Aorta (tissue), 5 donors: ENCODE results near the gene DDAH2. TPM values are rescaled to one million over a fixed set of nuclear protein-coding genes. Genes with fewer than 3 reads are reported as not detected.

Experiments used
- ATAC-seq: fragments of 200-7000 bp; cut with Tn5 transposase; one replicate; pipeline ENCODE4 v1.9.1; 2022; ENCODE audit warnings: moderate library complexity; ENCODE audit not compliant: low FRiP score
- DNase-seq, 2 donors: peaks; one replicate each; pipeline ENCODE4 v3.0.0-alpha.2; 2020
- H3K27ac ChIP-seq, 2 donors: one replicate each; pipeline ENCODE4 v1.5.1; 2013; ENCODE audit warnings: low read length in 2 of 2, mild to moderate bottlenecking in 2 of 2, moderate library complexity in 2 of 2, control low read depth in 1 of 2, inconsistent platforms in 1 of 2, low read depth in 1 of 2
- H3K27me3 ChIP-seq, 2 donors: one replicate each; pipeline ENCODE4 v1.6.1; 2013; ENCODE audit warnings: control low read depth in 1 of 2, low read length in 1 of 2, mild to moderate bottlenecking in 1 of 2, moderate library complexity in 1 of 2; ENCODE audit not compliant: insufficient read depth in 2 of 2, control insufficient read depth in 1 of 2
- H3K36me3 ChIP-seq, 2 donors: one replicate each; pipeline ENCODE4 v1.6.1; 2013; ENCODE audit warnings: control low read depth in 1 of 2, low read length in 1 of 2, mild to moderate bottlenecking in 1 of 2; ENCODE audit not compliant: insufficient read depth in 2 of 2, control insufficient read depth in 1 of 2
- H3K4me1 ChIP-seq, 2 donors: one replicate each; pipeline ENCODE4 v1.6.1; 2013; ENCODE audit warnings: low read length in 2 of 2, control low read depth in 1 of 2, mild to moderate bottlenecking in 1 of 2, moderate library complexity in 1 of 2; ENCODE audit not compliant: insufficient read depth in 2 of 2, control insufficient read depth in 1 of 2
- H3K4me3 ChIP-seq, 2 donors: one replicate each; pipeline ENCODE4 v1.5.1; 2013; ENCODE audit warnings: low read length in 2 of 2, control low read depth in 1 of 2, mild to moderate bottlenecking in 1 of 2
- H3K9me3 ChIP-seq: one replicate; pipeline ENCODE4 v1.6.1; 2013; ENCODE audit warnings: mild to moderate bottlenecking, low read length; ENCODE audit not compliant: control insufficient read depth
- WGBS, 2 donors: extraction: QIAGEN DNeasy Blood & Tissue Kit; methylation state at CpG; one replicate each; pipeline ENCODE4 v1.1.7; 2013; 5-methylcytosine and 5-hydroxymethylcytosine counted together
- intact Hi-C, 2 donors: fragments of 100-400 bp; cut with DNase I; formaldehyde crosslinking; loops; one replicate each; pipeline versions ENCODE4 v1.14.2 to v1.15.0; 2022
- microRNA-seq, 2 donors: library from miRNA; unstranded; fragments of <30 nt; microRNA quantifications; one replicate each; pipeline ENCODE4 v1.2.0, GENCODE V29; 2020
- polyA plus RNA-seq, 2 donors: library from polyadenylated mRNA; stranded (reverse); fragments of 200-250 nt; gene quantifications; one replicate each; pipeline ENCODE4 v1.2.3, GENCODE V29; 2013
- total RNA-seq, 2 donors: library from RNA; stranded (reverse); fragmentation: NEBNext Ultra II Directional; extraction: Animal tissue kit (Norgen Biotek cat#: 25700); gene quantifications; one replicate each; pipeline ENCODE4 v1.2.1, GENCODE V29; 2021
- donor health status: healthy with polysubstance abuse.
- donor health status: Bipolar disorder and iron deficiency.
- donor health status: DM: no; HTN: no; CAD: no.
- donor health status: DM: no; HTN: no; CAD: no.
- donor health status: DM: yes; HTN: yes; CAD: no.

The DDAH2 gene
- total and polyA plus RNA-seq, 4 donors: 118 to 189 (median 127) TPM

DNA sequence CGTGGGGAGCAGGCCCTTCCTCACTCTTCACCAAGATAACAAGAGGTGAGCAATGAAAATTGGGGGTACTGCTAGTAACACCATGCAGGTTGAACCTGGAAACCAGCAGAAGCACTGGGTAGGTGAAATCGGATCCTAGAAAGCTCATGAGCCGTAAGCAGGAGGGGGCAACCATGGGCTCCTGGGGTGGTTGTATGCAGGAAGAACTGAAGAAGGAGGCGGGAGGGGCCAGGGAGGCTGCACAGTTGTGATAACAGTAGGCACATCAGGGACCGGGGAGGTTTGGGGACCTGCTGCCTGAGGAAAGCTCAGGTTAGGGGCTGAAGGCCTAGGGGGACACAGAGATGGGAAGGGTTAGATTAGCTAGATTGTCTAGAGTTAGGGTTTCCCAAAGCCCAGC is 42.6 kb downstream of the DDAH2 start:
- intact Hi-C loops: loop anchor here (10.0 kb wide), 2 partner anchors 148 to 178 kb away; partner anchors contain the start of gene NEU1 (in 1 of the 2)
- 79 to 80% methylated on average over 5 of the region's 5 CpGs for WGBS, 2 donors
- Histone ChIP-seq H3K36me3 (peaks cover 0 to 3% of the 10 kb centered on the region in 2 donors), H3K4me1 (no peaks in the 10 kb centered on the region), H3K27ac (no peak overlapping the region), H3K9me3 (no peaks in the 10 kb centered on the region), H3K4me3 (no peak overlapping the region), H3K27me3 (no peaks in the 10 kb centered on the region)
- ATAC-seq (no peak), DNase-seq (no peak)

DNA sequence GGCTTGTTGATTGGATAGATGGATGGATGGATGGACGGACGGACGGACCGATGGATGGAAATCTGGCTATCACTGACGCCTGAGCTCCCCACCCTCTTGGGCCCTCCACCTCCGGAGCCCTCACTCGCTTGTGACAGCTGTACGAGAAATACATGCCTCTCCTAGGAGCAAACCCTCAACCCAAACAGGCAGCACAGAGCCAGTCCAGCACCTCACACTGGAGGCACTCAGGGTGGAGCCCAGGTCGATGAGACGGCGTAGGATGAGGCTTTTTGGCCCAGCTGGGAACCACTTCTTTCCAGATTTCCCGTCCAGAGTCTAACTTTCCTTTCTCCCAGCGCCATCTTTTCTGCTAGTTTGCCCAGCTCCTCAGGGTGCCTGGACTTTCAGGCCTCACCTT is 45.5 kb downstream of the DDAH2 start:
- ATAC-seq (no peak), DNase-seq (no peak)
- Histone ChIP-seq H3K27me3 (no peaks in the 10 kb centered on the region), H3K9me3 (no peaks in the 10 kb centered on the region), H3K4me1 (no peaks in the 10 kb centered on the region), H3K27ac (no peak overlapping the region), H3K4me3 (no peak overlapping the region), H3K36me3 (peaks cover 0 to 3% of the 10 kb centered on the region in 2 donors)
- intact Hi-C loops: loop anchor here (5.0 to 10.0 kb wide), 5 partner anchors 89 to 269 kb away; partner anchors contain the start of genes EHMT2 (in 1 of the 2) and NEU1 (in 1 of the 2)
- WGBS, 2 donors: 76 to 80% methylated on average over 13 of the region's 13 CpGs

DNA sequence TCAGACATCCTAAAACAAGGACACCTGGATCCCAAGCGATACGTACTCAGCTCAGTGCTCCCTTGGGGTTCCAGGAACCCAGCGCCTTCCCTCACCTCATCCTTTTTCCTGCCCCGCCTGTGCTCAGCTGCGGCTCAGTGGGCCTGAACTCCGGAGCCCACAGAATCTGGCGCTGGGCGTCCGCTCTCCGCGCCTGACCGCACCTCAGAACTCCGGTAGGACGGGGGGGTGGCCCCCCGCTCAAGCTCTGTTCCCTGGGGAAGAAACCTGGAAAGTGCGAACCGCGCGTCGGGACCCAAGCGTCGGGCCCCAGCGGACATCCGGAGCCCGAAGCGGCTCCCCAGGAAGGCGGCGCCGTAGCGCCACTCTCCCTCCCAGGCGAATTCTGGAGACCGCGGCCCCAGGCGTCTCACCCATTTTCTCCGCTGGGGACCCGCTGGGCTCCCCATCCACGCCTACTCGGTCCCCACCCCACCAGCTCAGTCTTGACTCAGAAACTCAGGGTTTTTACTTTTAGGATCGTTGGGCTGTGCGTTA is 47.9 kb downstream of the DDAH2 start:
- peak; percentile 68 to 85 for DNase-seq
- H3K4me1 ChIP-seq: no peaks in the 10 kb centered on the region
- peak; percentile 79 for ATAC-seq
- H3K27ac ChIP-seq: no peak overlapping the region
- no peaks in the 10 kb centered on the region for H3K27me3 ChIP-seq
- peak overlapping the region in 1 of 2 donors; percentile 56 for H3K4me3 ChIP-seq
- H3K9me3 ChIP-seq: no peaks in the 10 kb centered on the region
- peaks cover 0 to under 1% of the 10 kb centered on the region in 2 donors for H3K36me3 ChIP-seq
- intact Hi-C loops: loop anchor here (2.0 to 10.0 kb wide), 7 partner anchors 48 to 271 kb away; partner anchors contain the start of genes DDAH2 (in 1 of the 2), EHMT2 (in 1 of the 2) and NEU1 (in 1 of the 2)
- WGBS, 2 donors: 1% methylated on average over 40 of the region's 40 CpGs

DNA sequence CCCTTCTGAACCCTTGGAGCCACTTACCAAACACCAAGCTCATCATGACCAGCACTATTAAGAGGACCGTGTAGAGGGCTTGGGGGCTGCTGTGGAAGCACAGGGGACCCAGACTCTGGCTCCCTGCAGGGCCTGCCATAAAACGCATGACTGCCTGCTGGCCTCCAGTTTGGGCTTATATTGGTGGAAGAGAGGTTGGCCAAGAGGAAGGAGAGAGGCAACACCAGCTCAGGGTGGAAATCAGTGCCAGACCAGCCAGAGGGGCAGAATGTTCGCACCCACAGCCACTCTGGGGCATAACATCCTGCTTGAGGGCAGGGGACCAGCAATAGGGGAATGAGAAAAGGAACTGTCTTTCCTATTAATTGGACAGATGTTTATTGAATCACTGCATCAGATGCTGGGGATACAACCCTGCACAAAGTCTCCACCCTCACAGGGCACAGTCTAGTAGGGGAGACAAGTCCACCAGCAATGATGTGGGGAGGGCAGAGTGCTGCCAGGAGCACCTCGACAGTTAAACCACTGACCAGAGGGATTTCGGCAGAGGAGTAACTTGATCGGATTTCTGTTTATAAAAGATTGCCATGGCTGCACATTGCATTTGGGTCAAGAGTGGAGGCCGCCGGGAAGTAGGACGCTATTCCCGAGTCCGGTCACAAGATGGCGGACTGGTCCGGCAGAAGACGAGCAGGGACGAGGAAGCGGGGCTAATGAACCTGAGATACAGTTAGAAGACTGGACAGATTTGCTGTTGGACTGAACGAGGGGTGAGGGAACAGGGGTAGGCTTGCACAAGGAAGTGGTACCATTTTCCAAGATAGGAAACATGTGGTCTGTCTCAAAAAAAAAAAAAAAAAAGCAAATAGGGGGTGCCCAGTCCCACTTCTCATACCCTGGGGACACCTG is 48.6 kb downstream of the DDAH2 start, which contains the start of gene LY6G5C:
Gene LY6G5C, minus strand, starts transcription at position 842 of the 909 bp plus-strand sequence. Its CDS starts 694 bp downstream, at position 148.
- H3K27ac ChIP-seq: no peak within 1 kb of the TSS
- H3K4me1 ChIP-seq: no peaks in the 10 kb centered on the region
- H3K36me3 ChIP-seq: no peaks in the 10 kb centered on the region
- no peaks in the 10 kb centered on the region for H3K9me3 ChIP-seq
- peak; percentile 90 to 93 for DNase-seq
- H3K27me3 ChIP-seq: no peaks in the 10 kb centered on the region
- H3K4me3 ChIP-seq: peak within 1 kb of the TSS in 1 of 2 donors; percentile 56
- intact Hi-C loops: loop anchor here (2.0 to 10.0 kb wide), 7 partner anchors 48 to 272 kb away; partner anchors contain the start of genes DDAH2 (in 1 of the 2), EHMT2 (in 1 of the 2) and NEU1 (in 1 of the 2)
- 11 to 12% methylated on average over 17 of the region's 17 CpGs for WGBS, 2 donors
- peak; percentile 94 for ATAC-seq

DNA sequence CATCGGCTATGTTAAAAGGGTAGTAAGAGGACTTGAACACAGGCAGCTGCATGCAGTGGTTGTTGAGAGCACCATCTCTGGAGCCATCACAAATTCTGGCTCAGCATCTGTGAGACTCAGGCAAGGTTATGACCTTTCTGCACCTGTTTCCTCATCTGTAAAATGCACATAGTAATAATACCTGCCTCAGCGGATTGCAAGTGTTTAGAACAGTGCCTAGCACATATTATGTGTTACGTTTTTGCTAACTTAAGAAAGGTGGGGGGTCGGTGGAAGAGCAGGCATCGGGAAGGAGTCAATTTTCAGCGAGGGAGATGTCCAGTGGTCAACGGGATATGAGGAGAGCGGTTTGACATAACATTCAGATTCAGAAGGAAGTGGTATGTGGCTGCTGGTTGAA is 51.1 kb downstream of the DDAH2 start:
- no peak overlapping the region for H3K4me3 ChIP-seq
- no peak for ATAC-seq
- H3K27me3 ChIP-seq: no peaks in the 10 kb centered on the region
- intact Hi-C loops: no loop called here
- no peaks in the 10 kb centered on the region for H3K36me3 ChIP-seq
- no peaks in the 10 kb centered on the region for H3K4me1 ChIP-seq
- no peaks in the 10 kb centered on the region for H3K9me3 ChIP-seq
- WGBS, 2 donors: 73 to 76% methylated on average over 8 of the region's 8 CpGs
- no peak overlapping the region for H3K27ac ChIP-seq
- no peak for DNase-seq

Small RNA genes within 50 kb of the gene (microRNA-seq; reads per million reads assigned to microRNA genes)
- 0 to 1.8 reads per million in 2 donors for gene MIR4646

Other genes with a start within 250 kb of the DDAH2 start
Only the 30 nearest of the 42 such genes appear.
- gene LTA, start 157.0 kb downstream of the DDAH2 start, total RNA-seq: not detected
- gene LTA, start 157.0 kb downstream of the DDAH2 start, polyA plus RNA-seq: under 1 TPM in 1 of 2 donors, not detected in 1; 0.18 TPM
- gene TNF, start 153.7 kb downstream of the DDAH2 start, total RNA-seq: 1 to 10 TPM in 1 of 2 donors, under 1 TPM in 1; 0.66 to 1.9 TPM
- gene TNF, start 153.7 kb downstream of the DDAH2 start, polyA plus RNA-seq: 1 to 10 TPM in 1 of 2 donors, under 1 TPM in 1; 0.23 to 1.3 TPM
- gene LTB, start 146.9 kb downstream of the DDAH2 start, total RNA-seq: 1 to 10 TPM; 1.4 to 3.6 TPM
- 1 to 10 TPM in 1 of 2 donors, under 1 TPM in 1; 0.88 to 2.5 TPM for gene LTB, start 146.9 kb downstream of the DDAH2 start, polyA plus RNA-seq
- 10 to 100 TPM; 21.1 to 24.6 TPM for gene LST1, start 143.0 kb downstream of the DDAH2 start, total RNA-seq
- 10 to 100 TPM in 1 of 2 donors, 1 to 10 TPM in 1; 7.9 to 23.4 TPM for gene LST1, start 143.0 kb downstream of the DDAH2 start, polyA plus RNA-seq
- not detected for gene NCR3, start 136.3 kb downstream of the DDAH2 start, total RNA-seq
- not detected for gene NCR3, start 136.3 kb downstream of the DDAH2 start, polyA plus RNA-seq
- gene AIF1, start 114.1 kb downstream of the DDAH2 start, total RNA-seq: 10 to 100 TPM; 32.6 to 68.3 TPM
- gene AIF1, start 114.1 kb downstream of the DDAH2 start, polyA plus RNA-seq: 100 to 1,000 TPM in 1 of 2 donors, 10 to 100 TPM in 1; 38.2 to 166 TPM
- 100 to 1,000 TPM; 154 to 164 TPM for gene PRRC2A, start 108.6 kb downstream of the DDAH2 start, total RNA-seq
- gene PRRC2A, start 108.6 kb downstream of the DDAH2 start, polyA plus RNA-seq: 100 to 1,000 TPM in 1 of 2 donors, 10 to 100 TPM in 1; 28.5 to 152 TPM
- gene BAG6, start 76.6 kb downstream of the DDAH2 start, total RNA-seq: 100 to 1,000 TPM; 207 to 215 TPM
- gene BAG6, start 76.6 kb downstream of the DDAH2 start, polyA plus RNA-seq: 100 to 1,000 TPM in 1 of 2 donors, 10 to 100 TPM in 1; 75.0 to 379 TPM
- under 1 TPM; 0.42 to 0.96 TPM for gene APOM, start 73.4 kb downstream of the DDAH2 start, total RNA-seq
- gene APOM, start 73.4 kb downstream of the DDAH2 start, polyA plus RNA-seq: 1 to 10 TPM in 1 of 2 donors, not detected in 1; 2.6 TPM
- 10 to 100 TPM; 18.3 to 20.2 TPM for gene C6orf47, start 68.5 kb downstream of the DDAH2 start, total RNA-seq
- 10 to 100 TPM in 1 of 2 donors, 1 to 10 TPM in 1; 7.5 to 12.0 TPM for gene C6orf47, start 68.5 kb downstream of the DDAH2 start, polyA plus RNA-seq
- gene GPANK1, start 64.3 kb downstream of the DDAH2 start, total RNA-seq: 10 to 100 TPM; 10.9 to 16.5 TPM
- 10 to 100 TPM; 15.9 to 22.8 TPM for gene GPANK1, start 64.3 kb downstream of the DDAH2 start, polyA plus RNA-seq
- gene CSNK2B, start 63.2 kb downstream of the DDAH2 start, total RNA-seq: 100 to 1,000 TPM; 100 to 106 TPM
- 100 to 1,000 TPM; 122 to 191 TPM for gene CSNK2B, start 63.2 kb downstream of the DDAH2 start, polyA plus RNA-seq
- 10 to 100 TPM; 19.6 to 20.8 TPM for gene LY6G5B, start 59.3 kb downstream of the DDAH2 start, total RNA-seq
- gene LY6G5B, start 59.3 kb downstream of the DDAH2 start, polyA plus RNA-seq: 10 to 100 TPM in 1 of 2 donors, 1 to 10 TPM in 1; 1.6 to 25.1 TPM
- gene LY6G5C, start 48.2 kb downstream of the DDAH2 start, total RNA-seq: 1 to 10 TPM; 1.2 to 3.3 TPM
- gene LY6G5C, start 48.2 kb downstream of the DDAH2 start, polyA plus RNA-seq: 1 to 10 TPM; 3.3 to 5.9 TPM
- gene ABHD16A, start 26.0 kb downstream of the DDAH2 start, total RNA-seq: 10 to 100 TPM; 41.8 to 48.1 TPM
- 10 to 100 TPM; 12.9 to 50.1 TPM for gene ABHD16A, start 26.0 kb downstream of the DDAH2 start, polyA plus RNA-seq
- gene LY6G6F, start 22.4 kb downstream of the DDAH2 start, total RNA-seq: not detected
- gene LY6G6F, start 22.4 kb downstream of the DDAH2 start, polyA plus RNA-seq: not detected
- gene LY6G6D, start 14.0 kb downstream of the DDAH2 start, total RNA-seq: not detected
- not detected for gene LY6G6D, start 14.0 kb downstream of the DDAH2 start, polyA plus RNA-seq
- not detected for gene LY6G6C, start 7.6 kb downstream of the DDAH2 start, total RNA-seq
- gene LY6G6C, start 7.6 kb downstream of the DDAH2 start, polyA plus RNA-seq: not detected
- gene MPIG6B, start 5.9 kb downstream of the DDAH2 start, total RNA-seq: under 1 TPM; 0.84 to 0.96 TPM
- not detected for gene MPIG6B, start 5.9 kb downstream of the DDAH2 start, polyA plus RNA-seq
- 100 to 1,000 TPM; 303 to 322 TPM for gene CLIC1, start 7.2 kb upstream of the DDAH2 start, total RNA-seq
- gene CLIC1, start 7.2 kb upstream of the DDAH2 start, polyA plus RNA-seq: 100 to 1,000 TPM; 331 to 368 TPM
- gene MSH5, start 10.7 kb upstream of the DDAH2 start, total RNA-seq: 10 to 100 TPM in 1 of 2 donors, 1 to 10 TPM in 1; 5.9 to 15.1 TPM
- gene MSH5, start 10.7 kb upstream of the DDAH2 start, polyA plus RNA-seq: 1 to 10 TPM in 1 of 2 donors, not detected in 1; 7.0 TPM
- 1 to 10 TPM in 1 of 2 donors, under 1 TPM in 1; 0.68 to 2.9 TPM for gene SAPCD1, start 33.4 kb upstream of the DDAH2 start, total RNA-seq
- gene SAPCD1, start 33.4 kb upstream of the DDAH2 start, polyA plus RNA-seq: 1 to 10 TPM in 1 of 2 donors, not detected in 1; 3.2 TPM
- gene VWA7, start 48.0 kb upstream of the DDAH2 start, total RNA-seq: 1 to 10 TPM in 1 of 2 donors, under 1 TPM in 1; 0.58 to 1.3 TPM
- under 1 TPM in 1 of 2 donors, not detected in 1; 0.23 TPM for gene VWA7, start 48.0 kb upstream of the DDAH2 start, polyA plus RNA-seq
- 10 to 100 TPM; 44.4 to 49.6 TPM for gene VARS1, start 66.5 kb upstream of the DDAH2 start, total RNA-seq
- 10 to 100 TPM in 1 of 2 donors, 1 to 10 TPM in 1; 9.8 to 26.4 TPM for gene VARS1, start 66.5 kb upstream of the DDAH2 start, polyA plus RNA-seq
- gene LSM2, start 77.7 kb upstream of the DDAH2 start, total RNA-seq: 10 to 100 TPM; 32.4 to 33.4 TPM
- gene LSM2, start 77.7 kb upstream of the DDAH2 start, polyA plus RNA-seq: 10 to 100 TPM; 41.7 to 42.2 TPM
- 1 to 10 TPM; 1.9 TPM for gene HSPA1L, start 86.0 kb upstream of the DDAH2 start, total RNA-seq
- gene HSPA1L, start 86.0 kb upstream of the DDAH2 start, polyA plus RNA-seq: 1 to 10 TPM; 1.3 to 2.1 TPM
- gene HSPA1A, start 86.2 kb upstream of the DDAH2 start, total RNA-seq: 100 to 1,000 TPM; 194 to 454 TPM
- 10 to 100 TPM; 55.1 to 98.7 TPM for gene HSPA1A, start 86.2 kb upstream of the DDAH2 start, polyA plus RNA-seq
- 100 to 1,000 TPM; 155 to 332 TPM for gene HSPA1B, start 98.4 kb upstream of the DDAH2 start, total RNA-seq
- 10 to 100 TPM; 23.2 to 61.1 TPM for gene HSPA1B, start 98.4 kb upstream of the DDAH2 start, polyA plus RNA-seq
- gene NEU1, start 133.5 kb upstream of the DDAH2 start, total RNA-seq: 10 to 100 TPM; 23.9 to 24.6 TPM
- 10 to 100 TPM; 20.3 to 23.7 TPM for gene NEU1, start 133.5 kb upstream of the DDAH2 start, polyA plus RNA-seq
- gene SLC44A4, start 149.7 kb upstream of the DDAH2 start, total RNA-seq: 1 to 10 TPM in 1 of 2 donors, under 1 TPM in 1; 0.60 to 1.5 TPM
- gene SLC44A4, start 149.7 kb upstream of the DDAH2 start, polyA plus RNA-seq: 10 to 100 TPM in 1 of 2 donors, under 1 TPM in 1; 0.31 to 12.0 TPM